ENCODE data around the gene ARL5C.

Gene ARL5C

DNA sequence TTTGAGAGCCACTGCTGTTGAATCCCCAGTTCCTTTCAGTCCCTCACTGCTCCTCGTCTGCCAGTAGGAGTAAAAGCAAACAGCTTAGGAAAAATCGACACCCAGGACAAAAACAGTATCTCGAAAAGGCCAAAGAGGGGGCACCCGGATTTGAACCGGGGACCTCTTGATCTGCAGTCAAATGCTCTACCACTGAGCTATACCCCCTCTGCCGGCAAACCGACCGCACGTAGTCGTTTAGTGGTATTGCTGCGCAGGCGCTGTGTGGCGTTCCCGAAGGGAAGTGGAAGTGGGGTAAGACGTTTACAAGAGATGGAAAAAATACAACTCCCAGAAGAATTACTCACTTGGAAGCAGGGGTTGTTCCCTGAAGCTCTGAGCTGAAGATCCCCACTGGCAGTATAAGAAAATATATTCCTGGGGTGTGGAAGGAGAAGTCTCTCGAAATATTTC, 12.3 kb downstream of the ARL5C start (continued):
- TF ChIP-seq ZBTB17 (tag by site-specific recombination; IDR thresholded peaks at IDR 0.05): peak; percentile 8; the same call in 1 of the 2 replicates
- TF ChIP-seq ZNF624 (tag by site-specific recombination; IDR thresholded peaks at IDR 0.05): no peak
- TF ChIP-seq ZBTB6 (tag by site-specific recombination; IDR thresholded peaks at IDR 0.05): peak; percentile 52; the same call in 1 of the 2 replicates
- TF ChIP-seq SP3 (tag by site-specific recombination; IDR thresholded peaks at IDR 0.05): peak; percentile 19; the same call in 1 of the 2 replicates
- peak; percentile 41; the same call in 1 of the 2 replicates for TF ChIP-seq ZNF449 (tag by site-specific recombination; IDR thresholded peaks at IDR 0.05)
- TF ChIP-seq ZNF660 (tag by site-specific recombination; IDR thresholded peaks at IDR 0.05): peak; percentile 98
- 0 out of 2 replicates have a peak, but pooled peaks have one; percentile 10 for TF ChIP-seq ZNF677 (tag by site-specific recombination; IDR thresholded peaks at IDR 0.05)
- no peak for TF ChIP-seq PBX3 (CRISPR knock-in tag; IDR thresholded peaks at IDR 0.05)
- TF ChIP-seq ZNF391 (tag by site-specific recombination; IDR thresholded peaks at IDR 0.05; ENCODE audit: borderline replicate concordance, low read depth): 0 out of 2 replicates have a peak, but pooled peaks have one; percentile 14
- TF ChIP-seq, protein P1, sequence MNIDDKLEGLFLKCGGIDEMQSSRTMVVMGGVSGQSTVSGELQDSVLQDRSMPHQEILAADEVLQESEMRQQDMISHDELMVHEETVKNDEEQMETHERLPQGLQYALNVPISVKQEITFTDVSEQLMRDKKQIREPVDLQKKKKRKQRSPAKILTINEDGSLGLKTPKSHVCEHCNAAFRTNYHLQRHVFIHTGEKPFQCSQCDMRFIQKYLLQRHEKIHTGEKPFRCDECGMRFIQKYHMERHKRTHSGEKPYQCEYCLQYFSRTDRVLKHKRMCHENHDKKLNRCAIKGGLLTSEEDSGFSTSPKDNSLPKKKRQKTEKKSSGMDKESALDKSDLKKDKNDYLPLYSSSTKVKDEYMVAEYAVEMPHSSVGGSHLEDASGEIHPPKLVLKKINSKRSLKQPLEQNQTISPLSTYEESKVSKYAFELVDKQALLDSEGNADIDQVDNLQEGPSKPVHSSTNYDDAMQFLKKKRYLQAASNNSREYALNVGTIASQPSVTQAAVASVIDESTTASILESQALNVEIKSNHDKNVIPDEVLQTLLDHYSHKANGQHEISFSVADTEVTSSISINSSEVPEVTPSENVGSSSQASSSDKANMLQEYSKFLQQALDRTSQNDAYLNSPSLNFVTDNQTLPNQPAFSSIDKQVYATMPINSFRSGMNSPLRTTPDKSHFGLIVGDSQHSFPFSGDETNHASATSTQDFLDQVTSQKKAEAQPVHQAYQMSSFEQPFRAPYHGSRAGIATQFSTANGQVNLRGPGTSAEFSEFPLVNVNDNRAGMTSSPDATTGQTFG (tag by site-specific recombination; IDR thresholded peaks at IDR 0.05; ENCODE audit: borderline replicate concordance): no peak
- TF ChIP-seq, protein P2, sequence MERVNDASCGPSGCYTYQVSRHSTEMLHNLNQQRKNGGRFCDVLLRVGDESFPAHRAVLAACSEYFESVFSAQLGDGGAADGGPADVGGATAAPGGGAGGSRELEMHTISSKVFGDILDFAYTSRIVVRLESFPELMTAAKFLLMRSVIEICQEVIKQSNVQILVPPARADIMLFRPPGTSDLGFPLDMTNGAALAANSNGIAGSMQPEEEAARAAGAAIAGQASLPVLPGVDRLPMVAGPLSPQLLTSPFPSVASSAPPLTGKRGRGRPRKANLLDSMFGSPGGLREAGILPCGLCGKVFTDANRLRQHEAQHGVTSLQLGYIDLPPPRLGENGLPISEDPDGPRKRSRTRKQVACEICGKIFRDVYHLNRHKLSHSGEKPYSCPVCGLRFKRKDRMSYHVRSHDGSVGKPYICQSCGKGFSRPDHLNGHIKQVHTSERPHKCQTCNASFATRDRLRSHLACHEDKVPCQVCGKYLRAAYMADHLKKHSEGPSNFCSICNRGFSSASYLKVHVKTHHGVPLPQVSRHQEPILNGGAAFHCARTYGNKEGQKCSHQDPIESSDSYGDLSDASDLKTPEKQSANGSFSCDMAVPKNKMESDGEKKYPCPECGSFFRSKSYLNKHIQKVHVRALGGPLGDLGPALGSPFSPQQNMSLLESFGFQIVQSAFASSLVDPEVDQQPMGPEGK (tag by site-specific recombination; IDR thresholded peaks at IDR 0.05): no peak
- peak; percentile 89 for TF ChIP-seq IKZF3 (tag by site-specific recombination; IDR thresholded peaks at IDR 0.05)
- TF ChIP-seq, protein P3, sequence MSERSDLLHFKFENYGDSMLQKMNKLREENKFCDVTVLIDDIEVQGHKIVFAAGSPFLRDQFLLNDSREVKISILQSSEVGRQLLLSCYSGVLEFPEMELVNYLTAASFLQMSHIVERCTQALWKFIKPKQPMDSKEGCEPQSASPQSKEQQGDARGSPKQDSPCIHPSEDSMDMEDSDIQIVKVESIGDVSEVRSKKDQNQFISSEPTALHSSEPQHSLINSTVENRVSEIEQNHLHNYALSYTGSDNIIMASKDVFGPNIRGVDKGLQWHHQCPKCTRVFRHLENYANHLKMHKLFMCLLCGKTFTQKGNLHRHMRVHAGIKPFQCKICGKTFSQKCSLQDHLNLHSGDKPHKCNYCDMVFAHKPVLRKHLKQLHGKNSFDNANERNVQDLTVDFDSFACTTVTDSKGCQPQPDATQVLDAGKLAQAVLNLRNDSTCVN (tag by site-specific recombination; optimal IDR thresholded peaks at IDR 0.05): no peak
- no peak for TF ChIP-seq ZEB2 (tag by site-specific recombination; IDR thresholded peaks at IDR 0.05)
- no peak for TF ChIP-seq ZNF350 (tag by site-specific recombination; IDR thresholded peaks at IDR 0.05)
- TF ChIP-seq ZSCAN30 (tag by site-specific recombination; IDR thresholded peaks at IDR 0.05): peak; percentile 92
- TF ChIP-seq OSR2 (tag by site-specific recombination; IDR thresholded peaks at IDR 0.05): no peak
- TF ChIP-seq HOXA7 (CRISPR knock-in tag; IDR thresholded peaks at IDR 0.05; ENCODE audit: borderline replicate concordance): no peak
- TF ChIP-seq KLF10 (tag by site-specific recombination; IDR thresholded peaks at IDR 0.05): peak; percentile 54; the same call in 1 of the 2 replicates
- TF ChIP-seq, protein P4, sequence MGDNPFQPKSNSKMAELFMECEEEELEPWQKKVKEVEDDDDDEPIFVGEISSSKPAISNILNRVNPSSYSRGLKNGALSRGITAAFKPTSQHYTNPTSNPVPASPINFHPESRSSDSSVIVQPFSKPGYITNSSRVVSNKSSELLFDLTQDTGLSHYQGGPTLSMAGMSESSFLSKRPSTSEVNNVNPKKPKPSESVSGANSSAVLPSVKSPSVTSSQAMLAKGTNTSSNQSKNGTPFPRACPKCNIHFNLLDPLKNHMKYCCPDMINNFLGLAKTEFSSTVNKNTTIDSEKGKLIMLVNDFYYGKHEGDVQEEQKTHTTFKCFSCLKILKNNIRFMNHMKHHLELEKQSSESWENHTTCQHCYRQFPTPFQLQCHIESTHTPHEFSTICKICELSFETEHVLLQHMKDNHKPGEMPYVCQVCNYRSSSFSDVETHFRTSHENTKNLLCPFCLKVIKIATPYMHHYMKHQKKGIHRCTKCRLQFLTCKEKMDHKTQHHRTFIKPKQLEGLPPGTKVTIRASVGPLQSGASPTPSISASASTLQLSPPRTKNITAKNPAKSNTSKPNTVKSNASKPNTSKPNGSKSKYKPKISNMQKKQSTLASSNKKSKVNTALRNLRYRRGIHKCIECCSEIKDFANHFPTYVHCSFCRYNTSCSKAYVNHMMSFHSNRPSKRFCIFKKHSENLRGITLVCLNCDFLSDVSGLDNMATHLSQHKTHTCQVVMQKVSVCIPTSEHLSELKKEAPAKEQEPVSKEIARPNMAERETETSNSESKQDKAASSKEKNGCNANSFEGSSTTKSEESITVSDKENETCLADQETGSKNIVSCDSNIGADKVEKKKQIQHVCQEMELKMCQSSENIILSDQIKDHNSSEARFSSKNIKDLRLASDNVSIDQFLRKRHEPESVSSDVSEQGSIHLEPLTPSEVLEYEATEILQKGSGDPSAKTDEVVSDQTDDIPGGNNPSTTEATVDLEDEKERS (tag by site-specific recombination; IDR thresholded peaks at IDR 0.05): 0 out of 2 replicates have a peak, but pooled peaks have one; percentile 7
- TF ChIP-seq ZNF571 (tag by site-specific recombination; IDR thresholded peaks at IDR 0.05): no peak
- TF ChIP-seq, protein P5, sequence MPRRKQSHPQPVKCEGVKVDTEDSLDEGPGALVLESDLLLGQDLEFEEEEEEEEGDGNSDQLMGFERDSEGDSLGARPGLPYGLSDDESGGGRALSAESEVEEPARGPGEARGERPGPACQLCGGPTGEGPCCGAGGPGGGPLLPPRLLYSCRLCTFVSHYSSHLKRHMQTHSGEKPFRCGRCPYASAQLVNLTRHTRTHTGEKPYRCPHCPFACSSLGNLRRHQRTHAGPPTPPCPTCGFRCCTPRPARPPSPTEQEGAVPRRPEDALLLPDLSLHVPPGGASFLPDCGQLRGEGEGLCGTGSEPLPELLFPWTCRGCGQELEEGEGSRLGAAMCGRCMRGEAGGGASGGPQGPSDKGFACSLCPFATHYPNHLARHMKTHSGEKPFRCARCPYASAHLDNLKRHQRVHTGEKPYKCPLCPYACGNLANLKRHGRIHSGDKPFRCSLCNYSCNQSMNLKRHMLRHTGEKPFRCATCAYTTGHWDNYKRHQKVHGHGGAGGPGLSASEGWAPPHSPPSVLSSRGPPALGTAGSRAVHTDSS (tag by site-specific recombination; IDR thresholded peaks at IDR 0.05): peak; percentile 61
- no peak for TF ChIP-seq ZNF600 (tag by site-specific recombination; IDR thresholded peaks at IDR 0.05)
